LNCAP (cell line): Measurements from ENCODE around the gene ZNF423.

Source experiments
- CTCF ChIP-seq: fragments of 450-650 bp; IDR thresholded peaks from 2 replicates; pipeline ENCODE4 v1.5.1; 2017; ENCODE audit warnings: mild to moderate bottlenecking

The ZNF423 gene

GRCh38 chr16:49664221-49665215 lies 191.4 kb downstream of the ZNF423 start:
- no peak for TF ChIP-seq CTCF

- no peak for TF ChIP-seq CTCF
Observed at GRCh38 chr16:49663081-49664065, 192.5 kb downstream of the ZNF423 start.

- TF ChIP-seq CTCF: no peak
Observed at GRCh38 chr16:49662569-49662968, 193.3 kb downstream of the ZNF423 start.

GRCh38 chr16:49661465-49662187 lies 194.3 kb downstream of the ZNF423 start:
- TF ChIP-seq CTCF: no peak

GRCh38 chr16:49660626-49661025 lies 195.3 kb downstream of the ZNF423 start:
- no peak for TF ChIP-seq CTCF

- TF ChIP-seq CTCF: no peak
Observed at GRCh38 chr16:49659356-49659755, 196.6 kb downstream of the ZNF423 start.

- TF ChIP-seq CTCF: no peak
Observed at GRCh38 chr16:49658531-49658930, 197.4 kb downstream of the ZNF423 start.
